Thyroid gland (tissue), 4 donors: ENCODE results near the gene IPO5. TPM values are rescaled to one million over a fixed set of nuclear protein-coding genes. Genes with fewer than 3 reads are reported as not detected.

ENCODE experiments used
- DNase-seq, 2 donors: peaks; one replicate each; pipeline ENCODE4 v3.0.0-alpha.2; 2019
- H3K27ac ChIP-seq, 3 donors: fragments of 200-600 bp; sonication (generic); 1 replicate in 2 of 3; 2 replicates in 1 of 3; pipeline ENCODE4 v1.5.1; 2016 to 2019; ENCODE audit warnings: mild to moderate bottlenecking in 1 of 3, moderate library complexity in 1 of 3
- H3K27me3 ChIP-seq: fragments of 200-600 bp; sonication (generic); one replicate; pipeline ENCODE4 v1.5.1; 2019
- H3K36me3 ChIP-seq, 2 donors: fragments of 200-600 bp; sonication (generic); one replicate each; pipeline ENCODE4 v1.5.1; 2016 to 2019
- H3K4me1 ChIP-seq, 2 donors: fragments of 200-600 bp; sonication (generic); one replicate each; pipeline ENCODE4 v1.5.1; 2017 to 2019
- H3K4me3 ChIP-seq, 3 donors: fragments of 200-600 bp; sonication (generic); replicated peaks in 1 of 3; 1 replicate in 2 of 3; 2 replicates in 1 of 3; pipeline ENCODE4 v1.5.1; 2016; ENCODE audit warnings: mild to moderate bottlenecking in 1 of 3
- H3K9me3 ChIP-seq: fragments of 200-600 bp; sonication (generic); one replicate; pipeline ENCODE4 v1.5.1; 2017
- POLR2A ChIP-seq, 2 donors: fragments of 450-650 bp; IDR thresholded peaks; one replicate each; pipeline ENCODE4 v1.6.1; 2017; ENCODE audit warnings: antibody characterized with exemption in 2 of 2, mild to moderate bottlenecking in 2 of 2, moderate library complexity in 1 of 2
- WGBS, 2 donors: methylation state at CpG; one replicate each; pipeline ENCODE4 v1.1.5; 2017; 5-methylcytosine and 5-hydroxymethylcytosine counted together
- intact Hi-C: fragments of 100-400 bp; cut with DNase I; formaldehyde crosslinking; loops from one replicate; pipeline ENCODE4 v1.15.1; 2023
- total RNA-seq, 4 donors: library from RNA; depleted of rRNA; stranded (reverse); fragments of >200 nt; gene quantifications; one replicate each; pipeline ENCODE4 v1.2.3, GENCODE V29; 2016
- TF ChIP-seq, protein P1 (sequence below), 6 experiments: fragments of 200-600 bp in 3 of 6; fragments of 450-650 bp in 3 of 6; sonication (generic) in 3 of 6; IDR thresholded peaks; one replicate each; pipeline ENCODE4 v1.5.1; 2016 to 2019; ENCODE audit warnings: antibody characterized with exemption in 6 of 6, mild to moderate bottlenecking in 2 of 6, inconsistent platforms in 1 of 6, moderate library complexity in 1 of 6

IPO5 gene
- total RNA-seq, 4 donors from 2014 or later = 95.4 to 139 (median 108) TPM

DNA sequence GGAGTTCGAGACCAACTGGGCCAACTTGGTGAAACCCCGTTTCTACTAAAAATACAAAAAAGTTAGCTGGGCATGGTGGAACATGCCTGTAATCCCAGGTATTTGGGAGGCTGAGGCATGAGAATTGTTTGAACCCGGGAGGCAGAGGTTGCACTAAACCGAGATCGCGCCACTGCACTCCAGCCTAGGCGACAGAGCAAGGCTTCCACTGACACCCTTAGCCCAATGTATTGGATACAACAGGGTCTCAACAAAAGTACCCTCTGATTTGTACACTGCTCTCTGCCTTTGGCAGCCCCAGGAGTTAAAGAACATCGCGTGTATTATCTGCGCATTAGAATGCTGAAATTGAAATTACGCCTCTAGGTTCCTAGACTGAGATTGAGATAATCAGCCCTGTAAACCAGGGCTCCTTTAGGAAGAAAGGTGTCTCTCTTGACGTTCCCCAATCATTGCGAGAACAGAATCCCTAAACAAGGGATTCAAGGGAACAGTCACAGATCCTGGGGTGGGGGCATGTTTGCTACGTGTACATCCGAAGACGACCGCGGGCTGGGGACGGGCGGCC, 21.9 kb downstream of the IPO5 start:
- no peak for TF ChIP-seq POLR2A (IDR thresholded peaks at IDR 0.05)
- TF ChIP-seq, protein P1, sequence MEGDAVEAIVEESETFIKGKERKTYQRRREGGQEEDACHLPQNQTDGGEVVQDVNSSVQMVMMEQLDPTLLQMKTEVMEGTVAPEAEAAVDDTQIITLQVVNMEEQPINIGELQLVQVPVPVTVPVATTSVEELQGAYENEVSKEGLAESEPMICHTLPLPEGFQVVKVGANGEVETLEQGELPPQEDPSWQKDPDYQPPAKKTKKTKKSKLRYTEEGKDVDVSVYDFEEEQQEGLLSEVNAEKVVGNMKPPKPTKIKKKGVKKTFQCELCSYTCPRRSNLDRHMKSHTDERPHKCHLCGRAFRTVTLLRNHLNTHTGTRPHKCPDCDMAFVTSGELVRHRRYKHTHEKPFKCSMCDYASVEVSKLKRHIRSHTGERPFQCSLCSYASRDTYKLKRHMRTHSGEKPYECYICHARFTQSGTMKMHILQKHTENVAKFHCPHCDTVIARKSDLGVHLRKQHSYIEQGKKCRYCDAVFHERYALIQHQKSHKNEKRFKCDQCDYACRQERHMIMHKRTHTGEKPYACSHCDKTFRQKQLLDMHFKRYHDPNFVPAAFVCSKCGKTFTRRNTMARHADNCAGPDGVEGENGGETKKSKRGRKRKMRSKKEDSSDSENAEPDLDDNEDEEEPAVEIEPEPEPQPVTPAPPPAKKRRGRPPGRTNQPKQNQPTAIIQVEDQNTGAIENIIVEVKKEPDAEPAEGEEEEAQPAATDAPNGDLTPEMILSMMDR (IDR thresholded peaks at IDR 0.05) = no peak
- WGBS, 2 donors = 21 to 23% methylated on average over 20 of the region's 20 CpGs
- no peak for DNase-seq
- H3K4me3 ChIP-seq = peak overlapping the region; percentile 20 to 70 (median 42)
- peaks cover 12 to 20% of the 10 kb centered on the region in 2 donors for H3K4me1 ChIP-seq
- no peaks in the 10 kb centered on the region for H3K9me3 ChIP-seq
- peak overlapping the region; percentile 86 to 94 (median 92) for H3K27ac ChIP-seq
- intact Hi-C loops = no loop called here
- H3K36me3 ChIP-seq = no peaks in the 10 kb centered on the region
- no peaks in the 10 kb centered on the region for H3K27me3 ChIP-seq

DNA sequence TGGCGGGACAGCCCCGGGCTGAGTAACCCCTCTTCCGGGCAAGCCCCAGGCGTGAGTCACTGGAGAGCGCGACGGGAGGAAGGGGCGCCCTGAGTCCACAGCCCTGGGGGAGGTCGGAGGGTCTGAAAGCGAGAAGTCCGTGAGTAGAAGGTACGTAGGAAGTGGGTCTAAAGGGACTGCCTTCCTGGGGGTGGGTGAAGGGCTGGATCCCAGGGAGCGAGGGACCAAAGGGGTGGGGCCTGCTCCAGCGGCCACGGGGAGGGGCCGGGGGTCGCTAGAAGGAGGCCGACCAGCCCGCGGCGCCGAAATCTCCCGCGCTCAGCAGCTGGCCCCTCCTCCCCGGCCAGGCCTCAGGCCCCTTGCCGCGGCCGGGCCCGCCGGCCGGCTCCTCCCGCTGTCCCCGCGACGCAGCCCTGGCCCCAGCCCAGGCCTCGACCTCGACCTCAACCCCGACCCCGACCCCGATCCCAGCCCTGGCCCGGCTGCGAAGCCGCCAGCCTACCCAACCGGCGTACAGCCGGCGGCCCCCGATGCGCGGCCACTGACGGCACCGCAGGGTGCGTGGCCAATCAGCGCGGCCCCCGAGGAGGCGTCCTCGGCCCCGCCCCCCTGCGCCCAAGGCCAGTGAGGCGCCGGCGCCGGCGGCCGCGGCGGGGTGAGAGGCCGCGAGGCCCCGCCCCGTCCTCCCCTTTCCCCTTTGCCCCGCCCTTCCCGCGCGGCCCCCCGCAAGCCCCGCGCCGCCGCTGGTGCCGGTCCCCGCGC, 22.6 kb downstream of the IPO5 start:
- H3K4me1 ChIP-seq = peaks cover 15 to 20% of the 10 kb centered on the region in 2 donors
- 0 to 1% methylated on average over 12 to 33 of the region's 84 CpGs for WGBS, 2 donors
- TF ChIP-seq POLR2A (IDR thresholded peaks at IDR 0.05) = peak; percentile 52 to 88
- TF ChIP-seq, protein P1 (IDR thresholded peaks at IDR 0.05) = peak in 1 of 6 experiments; percentile 9
- H3K27me3 ChIP-seq = no peaks in the 10 kb centered on the region
- H3K4me3 ChIP-seq = peak overlapping the region; percentile 20 to 70 (median 42)
- intact Hi-C loops = no loop called here
- DNase-seq = peak; percentile 93 to 94
- H3K27ac ChIP-seq = peak overlapping the region; percentile 86 to 94 (median 92)
- H3K36me3 ChIP-seq = no peaks in the 10 kb centered on the region
- H3K9me3 ChIP-seq = no peaks in the 10 kb centered on the region

DNA sequence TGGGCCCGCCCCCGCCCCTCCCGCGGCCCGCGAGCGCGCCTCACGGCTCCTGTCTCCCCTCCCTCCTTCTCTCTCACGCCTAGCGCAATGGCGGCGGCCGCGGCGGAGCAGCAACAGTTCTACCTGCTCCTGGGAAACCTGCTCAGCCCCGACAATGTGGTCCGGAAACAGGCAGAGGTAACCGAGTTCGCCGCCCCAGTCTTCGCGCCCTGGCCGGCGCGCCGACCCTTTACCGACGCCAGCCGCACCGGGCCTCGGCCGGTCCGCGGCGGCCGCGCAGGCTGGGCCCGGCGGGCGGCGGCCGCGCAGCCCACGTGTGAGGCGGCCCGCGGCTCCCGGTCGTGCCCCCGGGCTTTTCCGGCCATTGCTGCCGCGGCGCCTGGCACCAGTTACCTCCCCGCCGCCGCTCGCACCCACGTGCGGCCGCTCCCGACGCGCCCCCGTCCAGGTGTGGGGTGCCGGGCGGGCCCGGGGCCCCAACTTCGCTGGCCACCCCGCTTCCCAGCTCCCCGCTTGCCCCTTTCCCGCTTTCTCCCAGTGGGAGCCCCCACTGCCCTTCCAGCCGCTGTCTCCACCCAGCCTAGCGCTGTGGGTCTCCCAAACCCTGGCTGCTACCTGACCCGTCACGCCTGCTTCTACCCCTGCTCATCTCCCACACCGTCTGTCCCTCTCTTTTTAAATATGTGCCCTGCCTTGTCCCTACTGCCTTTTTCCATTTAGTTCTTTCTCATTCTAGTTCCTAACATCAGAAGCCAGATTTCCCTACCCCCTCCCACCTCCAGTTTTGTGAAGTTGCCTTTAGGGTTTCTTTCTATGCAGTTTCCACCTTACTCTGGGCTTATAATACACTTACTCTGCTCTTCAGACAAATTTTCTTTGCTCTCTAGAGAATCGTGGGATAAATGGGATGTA, 23.4 kb downstream of the IPO5 start:
- no peaks in the 10 kb centered on the region for H3K36me3 ChIP-seq
- intact Hi-C loops = no loop called here
- TF ChIP-seq, protein P1 (IDR thresholded peaks at IDR 0.05) = no peak
- no peak for TF ChIP-seq POLR2A (IDR thresholded peaks at IDR 0.05)
- DNase-seq = peak in 1 of 2 donors; percentile 15
- H3K4me3 ChIP-seq = peak overlapping the region; percentile 18 to 70 (median 39)
- H3K9me3 ChIP-seq = no peaks in the 10 kb centered on the region
- 0% methylated on average over 10 to 42 of the region's 79 CpGs for WGBS, 2 donors
- peaks cover 19 to 20% of the 10 kb centered on the region in 2 donors for H3K4me1 ChIP-seq
- peak overlapping the region in 2 of 3 donors; percentile 74 to 75 for H3K27ac ChIP-seq
- no peaks in the 10 kb centered on the region for H3K27me3 ChIP-seq

DNA sequence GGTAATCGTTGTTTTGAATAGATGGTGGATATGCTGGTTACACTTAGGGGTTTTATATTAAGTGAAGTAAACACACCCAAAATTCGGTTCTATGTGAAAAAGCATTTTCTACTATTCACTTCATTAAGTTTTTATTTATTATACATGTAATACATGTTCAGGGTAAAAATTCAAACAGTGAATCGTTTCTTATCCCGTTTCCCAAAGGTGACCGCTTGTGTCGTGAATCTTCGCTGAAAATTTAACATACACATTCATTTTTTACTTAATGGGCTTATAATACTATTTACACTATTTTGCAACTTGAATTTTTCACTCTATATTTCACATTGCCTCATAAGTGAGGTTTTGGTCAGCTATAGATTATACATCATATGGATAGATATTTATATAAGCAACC, 24.5 kb downstream of the IPO5 start:
- Histone ChIP-seq H3K9me3 (no peaks in the 10 kb centered on the region), H3K27me3 (no peaks in the 10 kb centered on the region), H3K36me3 (no peaks in the 10 kb centered on the region), H3K4me3 (no peak overlapping the region), H3K27ac (peak overlapping the region in 1 of 3 donors; percentile 14), H3K4me1 (peaks cover 19 to 20% of the 10 kb centered on the region in 2 donors)
- no peak for TF ChIP-seq POLR2A (IDR thresholded peaks at IDR 0.05)
- TF ChIP-seq, protein P1 (IDR thresholded peaks at IDR 0.05) = no peak
- intact Hi-C loops = no loop called here
- 71 to 74% methylated on average over 7 of the region's 7 CpGs for WGBS, 2 donors
- DNase-seq = no peak
